Fibroblast of skin of scalp (primary cell): ENCODE measurements around the gene VCAN.
A peak's percentile ranks its signal among the peaks of the same experiment; 100 is the strongest.

ENCODE experiments used
- DNase-seq: peaks from one replicate; pipeline ENCODE4 v3.0.0-alpha.2; 2013

The VCAN gene

GRCh38 chr5:83498585-83498984 lies 27.0 kb downstream of the VCAN start:
- no peak for DNase-seq

- DNase-seq, result peak; percentile 9
These were observed 32.1 kb downstream of the VCAN start for GRCh38 chr5:83503662-83504061.

- no peak for DNase-seq
These were observed 35.9 kb downstream of the VCAN start for GRCh38 chr5:83507431-83507830.

- DNase-seq, result peak; percentile 36
These were observed 38.0 kb downstream of the VCAN start for GRCh38 chr5:83509540-83509939.

- DNase-seq, result no peak
These were observed 38.7 kb downstream of the VCAN start for GRCh38 chr5:83510260-83510659.

GRCh38 chr5:83512061-83512745 lies 40.7 kb downstream of the VCAN start:
- peak; percentile 62 for DNase-seq

GRCh38 chr5:83513081-83513480 lies 41.5 kb downstream of the VCAN start:
- no peak for DNase-seq

GRCh38 chr5:83513491-83513890 lies 41.9 kb downstream of the VCAN start:
- peak; percentile 22 for DNase-seq

- DNase-seq, result peak; percentile 75
These were observed 44.8 kb downstream of the VCAN start for GRCh38 chr5:83516377-83516776.

- peak; percentile 79 for DNase-seq
These were observed 45.6 kb downstream of the VCAN start for GRCh38 chr5:83517072-83517687.

GRCh38 chr5:83517688-83518085 lies 46.1 kb downstream of the VCAN start:
- no peak for DNase-seq

GRCh38 chr5:83518319-83519061 lies 46.9 kb downstream of the VCAN start:
- no peak for DNase-seq

- no peak for DNase-seq
These were observed 50.9 kb downstream of the VCAN start for GRCh38 chr5:83522446-83522845.

- DNase-seq, result no peak
These were observed 52.4 kb downstream of the VCAN start for GRCh38 chr5:83523929-83524328.

GRCh38 chr5:83524345-83524744 lies 52.8 kb downstream of the VCAN start:
- DNase-seq, result no peak

GRCh38 chr5:83524991-83525390 lies 53.4 kb downstream of the VCAN start:
- DNase-seq, result no peak

- no peak for DNase-seq
These were observed 54.7 kb downstream of the VCAN start for GRCh38 chr5:83526289-83526688.

GRCh38 chr5:83527221-83527620 lies 55.7 kb downstream of the VCAN start:
- DNase-seq, result no peak

- DNase-seq, result no peak
These were observed 56.3 kb downstream of the VCAN start for GRCh38 chr5:83527722-83528438.

- no peak for DNase-seq
These were observed 56.9 kb downstream of the VCAN start for GRCh38 chr5:83528439-83528769.

- DNase-seq, result peak; percentile 66
These were observed 58.6 kb downstream of the VCAN start for GRCh38 chr5:83530193-83530592.

- no peak for DNase-seq
These were observed 60.1 kb downstream of the VCAN start for GRCh38 chr5:83531661-83532060.

- DNase-seq, result no peak
These were observed 67.4 kb downstream of the VCAN start for GRCh38 chr5:83538786-83539462.
